Astrocyte of the spinal cord (primary cell): ENCODE results near the gene ALDH16A1.

Experiments
- DNase-seq: peaks from one replicate; pipeline ENCODE4 v3.0.0; 2011; ENCODE audit warnings: low read depth, low spot score
- H3K4me3 ChIP-seq: 2 replicates; pipeline ENCODE4 v1.5.1; 2011; ENCODE audit warnings: low read depth, mild to moderate bottlenecking, low read length, moderate library complexity
- CTCF ChIP-seq: IDR thresholded peaks from 2 replicates; pipeline ENCODE4 v1.5.1; 2012; ENCODE audit warnings: low read depth, mild to moderate bottlenecking, low read length, inconsistent platforms
- in situ Hi-C: cut with HindIII; loops from 2 replicates; pipeline ENCODE4 v1.10.0; 2017; ENCODE audit warnings: low sequenced_read_pairs

The ALDH16A1 gene

GRCh38 chr19:49434907-49435583 is 18.0 kb upstream of the ALDH16A1 start:
- no peak overlapping the region for H3K4me3 ChIP-seq
- in situ Hi-C loops, result no loop called here
- no peak for TF ChIP-seq CTCF
- DNase-seq, result no peak

DNA sequence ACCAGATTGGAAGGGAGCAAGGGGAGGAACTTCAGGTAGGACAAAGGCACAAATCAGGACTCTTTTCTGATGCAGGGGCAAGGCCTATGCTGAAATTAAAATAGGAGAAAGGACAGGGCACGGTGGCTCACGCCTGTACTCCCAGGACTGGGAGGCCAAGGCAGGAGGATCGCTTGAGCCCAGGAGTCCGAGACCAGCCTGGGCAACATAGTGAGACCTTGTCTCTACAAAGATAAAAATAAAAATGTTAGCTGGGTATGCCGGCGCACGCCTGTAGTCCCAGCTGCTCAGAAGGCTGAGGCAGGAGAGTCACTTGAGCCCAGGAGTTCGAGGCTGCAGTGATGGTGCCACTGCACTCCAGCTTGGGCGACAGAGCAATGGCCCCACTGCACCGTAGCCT is 17.4 kb upstream of the ALDH16A1 start:
- no peak overlapping the region for H3K4me3 ChIP-seq
- no peak for TF ChIP-seq CTCF
- in situ Hi-C loops, result no loop called here
- DNase-seq, result no peak

- no peak overlapping the region for H3K4me3 ChIP-seq
- in situ Hi-C loops, result no loop called here
- no peak for DNase-seq
- no peak for TF ChIP-seq CTCF
Observed at GRCh38 chr19:49436381-49437017, 16.5 kb upstream of the ALDH16A1 start.

- no peak for DNase-seq
- TF ChIP-seq CTCF, result no peak
- H3K4me3 ChIP-seq, result no peak overlapping the region
- in situ Hi-C loops, result no loop called here
Observed at GRCh38 chr19:49437231-49437630, 15.8 kb upstream of the ALDH16A1 start.

- DNase-seq, result no peak
- TF ChIP-seq CTCF, result no peak
- in situ Hi-C loops, result no loop called here
- H3K4me3 ChIP-seq, result no peak overlapping the region
Observed at GRCh38 chr19:49438261-49438660, 14.8 kb upstream of the ALDH16A1 start.

- TF ChIP-seq CTCF, result no peak
- in situ Hi-C loops, result no loop called here
- DNase-seq, result no peak
- no peak overlapping the region for H3K4me3 ChIP-seq
Observed at GRCh38 chr19:49439836-49440235, 13.2 kb upstream of the ALDH16A1 start.
